ENCODE results near the gene CD86.
"Not testable (repeated sequence)": the region's sequence is repeated elsewhere in the genome, so short reads cannot be mapped to it uniquely, and the experiment has no call there.

The CD86 gene, protein sequence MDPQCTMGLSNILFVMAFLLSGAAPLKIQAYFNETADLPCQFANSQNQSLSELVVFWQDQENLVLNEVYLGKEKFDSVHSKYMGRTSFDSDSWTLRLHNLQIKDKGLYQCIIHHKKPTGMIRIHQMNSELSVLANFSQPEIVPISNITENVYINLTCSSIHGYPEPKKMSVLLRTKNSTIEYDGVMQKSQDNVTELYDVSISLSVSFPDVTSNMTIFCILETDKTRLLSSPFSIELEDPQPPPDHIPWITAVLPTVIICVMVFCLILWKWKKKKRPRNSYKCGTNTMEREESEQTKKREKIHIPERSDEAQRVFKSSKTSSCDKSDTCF

DNA sequence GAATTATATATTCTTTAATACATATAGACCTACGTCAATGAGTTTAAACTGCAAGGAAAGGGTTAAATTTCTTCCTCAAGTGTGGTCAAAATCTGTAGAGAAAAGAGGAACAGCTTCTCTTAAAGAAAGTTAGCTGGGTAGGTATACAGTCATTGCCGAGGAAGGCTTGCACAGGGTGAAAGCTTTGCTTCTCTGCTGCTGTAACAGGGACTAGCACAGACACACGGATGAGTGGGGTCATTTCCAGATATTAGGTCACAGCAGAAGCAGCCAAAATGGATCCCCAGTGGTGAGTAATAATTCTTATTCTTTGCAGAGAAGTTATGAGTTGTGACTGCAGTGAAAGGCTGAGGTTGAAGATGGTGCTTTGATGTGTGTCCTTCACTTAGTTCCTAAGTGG, at the start of gene CD86:
Gene CD86, plus strand, starts transcription at position 148 of the 400 bp plus-strand sequence. Its CDS starts 128 bp downstream, at position 276.
- no peak for DNase-seq (ENCODE audit: low spot score)

GRCh38 chr3:122006267-122006666, 48.9 kb upstream of the CD86 start:
- DNase-seq (ENCODE audit: low spot score), result no peak

- no peak for DNase-seq (ENCODE audit: low spot score)
Observed at GRCh38 chr3:122008166-122008565, 47.0 kb upstream of the CD86 start.

- no peak for DNase-seq (ENCODE audit: low spot score)
Observed at GRCh38 chr3:122010506-122010905, 44.7 kb upstream of the CD86 start.

DNA sequence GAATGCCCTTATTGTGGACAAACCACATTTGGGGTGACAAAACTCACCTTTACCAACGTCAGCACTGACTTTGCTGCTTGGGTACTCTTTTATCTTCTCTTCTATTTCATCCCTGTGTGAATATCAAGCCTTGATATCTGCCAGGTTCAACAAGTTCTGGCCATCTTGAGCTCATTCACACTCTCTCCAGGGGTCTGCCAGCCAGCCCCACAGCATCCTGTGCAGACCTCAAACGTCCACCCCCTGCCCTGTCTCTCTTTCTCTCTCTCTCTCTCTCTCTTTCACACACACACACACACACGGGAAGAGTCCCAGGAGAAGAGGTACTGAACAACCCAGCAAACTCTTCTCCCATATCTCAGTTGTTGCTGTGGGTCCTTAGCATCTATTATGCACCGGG, 43.8 kb upstream of the CD86 start:
- no peak for DNase-seq (ENCODE audit: low spot score)

- DNase-seq (ENCODE audit: low spot score), result no peak
Observed at GRCh38 chr3:122012821-122013220, 42.3 kb upstream of the CD86 start.

GRCh38 chr3:122013448-122013925, 41.7 kb upstream of the CD86 start:
- no peak for DNase-seq (ENCODE audit: low spot score)

DNA sequence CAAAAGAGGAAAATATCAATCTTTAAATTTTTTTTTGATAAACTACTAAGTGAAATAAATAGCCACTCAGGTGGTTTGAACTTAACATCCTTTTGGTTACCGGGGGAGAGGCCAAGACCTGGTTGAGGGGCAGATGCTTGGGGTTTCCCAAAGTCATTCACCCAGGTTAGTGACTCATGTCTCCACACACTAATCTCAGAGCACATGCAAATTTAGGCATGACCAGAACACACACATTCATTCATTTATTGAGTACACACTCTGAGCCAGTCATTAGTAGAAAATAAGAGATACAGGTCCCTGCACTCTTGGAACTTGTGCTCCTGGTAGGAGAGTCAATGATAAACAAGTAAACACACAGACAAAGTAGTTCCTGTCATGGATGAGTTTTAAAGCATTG, 40.4 kb upstream of the CD86 start:
- DNase-seq (ENCODE audit: low spot score), result no peak

DNA sequence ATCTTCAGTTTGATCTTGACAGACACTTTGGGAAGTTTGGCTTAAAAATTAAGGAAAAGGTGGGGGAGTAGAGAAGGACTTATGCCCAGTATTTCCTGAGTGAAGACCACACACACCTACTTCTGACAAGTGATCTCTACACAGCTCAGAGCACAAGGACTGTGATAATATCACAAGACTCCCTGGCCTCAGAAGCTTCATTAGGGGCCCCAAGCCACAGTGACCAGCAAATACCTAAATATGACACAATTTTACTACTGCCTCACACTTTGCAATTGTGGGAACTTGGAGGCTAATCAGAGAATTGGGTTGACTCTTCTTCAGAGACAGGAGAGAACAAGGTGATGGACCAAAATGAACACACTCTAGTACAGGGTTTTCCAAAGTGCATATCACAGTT, 35.7 kb upstream of the CD86 start:
- no peak for DNase-seq (ENCODE audit: low spot score)

DNA sequence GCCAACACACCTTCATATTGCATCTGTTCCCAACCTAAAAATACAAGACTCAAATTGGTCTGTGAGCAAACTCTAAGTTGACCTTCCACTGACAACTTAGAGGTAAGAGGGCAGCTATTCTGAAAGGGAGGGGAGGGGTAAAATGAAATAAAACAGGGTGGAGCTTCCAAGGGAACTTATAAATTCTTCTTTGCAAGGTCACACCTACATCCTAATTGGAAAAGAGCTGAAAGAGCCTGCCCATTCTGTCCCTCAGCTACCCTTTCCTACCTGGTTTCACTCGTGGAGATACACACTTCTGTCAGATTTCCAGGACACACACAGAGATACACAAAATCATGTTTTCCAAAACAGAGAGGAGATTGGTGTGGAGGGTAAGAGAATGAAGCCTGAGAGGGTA, 34.1 kb upstream of the CD86 start:
- no peak for DNase-seq (ENCODE audit: low spot score)

GRCh38 chr3:122021811-122022401, 33.3 kb upstream of the CD86 start, which contains the start of gene ILDR1:
Gene ILDR1, minus strand, starts transcription at chr3:122022247. Its CDS starts 170 bp downstream, at chr3:122022077.
- peak; percentile 51 for DNase-seq (ENCODE audit: low spot score)

DNA sequence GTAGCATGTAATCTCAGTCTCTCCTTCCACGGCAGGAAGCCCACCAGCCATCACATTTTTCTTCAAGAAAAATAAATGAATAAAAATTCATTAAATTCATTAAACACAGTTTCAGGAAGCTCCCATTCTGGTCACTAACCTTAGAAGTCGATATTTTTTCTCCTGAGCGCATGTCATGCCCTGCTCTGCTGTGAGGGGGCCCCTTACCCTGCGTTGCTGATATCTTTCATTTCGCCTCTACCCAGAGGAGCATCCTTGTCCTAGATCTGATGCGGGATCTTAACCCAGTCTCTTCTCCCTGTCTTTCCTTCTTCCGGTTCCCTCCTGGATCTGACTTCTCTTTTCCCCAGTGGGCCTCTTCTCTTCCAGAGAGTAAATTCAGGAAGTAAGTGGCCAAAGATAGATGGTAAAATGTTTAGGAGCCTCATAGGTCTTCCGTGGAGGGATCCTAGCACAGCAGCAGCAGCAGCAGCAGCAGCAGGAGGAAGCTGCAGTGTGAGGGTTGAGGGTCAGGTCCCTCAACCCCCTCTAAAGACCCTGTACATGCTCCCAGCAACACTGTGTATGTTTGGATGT, 31.7 kb upstream of the CD86 start:
- no peak for DNase-seq (ENCODE audit: low spot score)

- no peak for DNase-seq (ENCODE audit: low spot score)
Observed at GRCh38 chr3:122024800-122025199, 30.4 kb upstream of the CD86 start.

DNA sequence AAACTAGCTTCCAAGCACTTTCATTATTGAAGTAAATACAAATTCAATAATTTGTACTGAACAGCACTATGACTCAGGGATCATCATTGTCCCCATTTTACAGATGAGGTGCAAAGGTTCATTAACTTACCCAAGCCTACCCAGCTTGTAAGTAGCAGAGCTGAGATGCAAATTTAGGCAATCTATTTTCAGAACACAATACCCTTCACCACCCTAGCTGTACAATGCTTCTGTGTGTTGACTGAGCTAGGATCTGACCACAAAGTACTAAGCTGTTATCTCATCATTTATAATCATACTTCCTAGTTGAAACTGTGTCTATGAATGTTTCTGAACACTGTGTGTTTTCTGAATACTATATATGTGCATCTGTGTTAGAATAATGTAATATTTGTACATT, 29.9 kb upstream of the CD86 start:
- no peak for DNase-seq (ENCODE audit: low spot score)

- no peak for DNase-seq (ENCODE audit: low spot score)
Observed at GRCh38 chr3:122030381-122031122, 24.6 kb upstream of the CD86 start.

GRCh38 chr3:122031123-122031468, 24.1 kb upstream of the CD86 start:
- no peak for DNase-seq (ENCODE audit: low spot score)

- no peak for DNase-seq (ENCODE audit: low spot score)
Observed at GRCh38 chr3:122032531-122032930, 22.6 kb upstream of the CD86 start.

DNA sequence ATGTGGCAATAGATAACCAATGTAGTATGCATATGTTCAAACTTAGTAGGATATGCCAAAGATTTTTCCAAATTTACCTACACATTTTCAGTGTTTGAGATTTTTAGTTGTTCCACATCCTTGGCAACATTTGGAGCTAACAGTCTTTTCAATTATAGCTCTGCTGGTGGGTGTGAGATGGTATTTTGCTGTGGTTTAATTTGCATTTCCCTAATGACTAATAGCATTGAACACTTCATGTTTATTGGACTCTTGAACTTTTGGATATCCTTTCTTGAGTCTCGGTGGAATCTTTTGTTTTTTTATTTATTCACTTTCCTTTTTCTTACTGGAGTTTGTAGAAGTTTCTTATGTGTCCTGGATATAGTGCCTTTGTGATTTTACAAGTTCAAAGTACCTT, 22.1 kb upstream of the CD86 start:
- no peak for DNase-seq (ENCODE audit: low spot score)

- DNase-seq (ENCODE audit: low spot score), result not testable (repeated sequence)
Observed at GRCh38 chr3:122047296-122047695, 7.9 kb upstream of the CD86 start.

GRCh38 chr3:122047773-122048172, 7.4 kb upstream of the CD86 start:
- not testable (repeated sequence) for DNase-seq (ENCODE audit: low spot score)

GRCh38 chr3:122052968-122053367, 2.2 kb upstream of the CD86 start:
- DNase-seq (ENCODE audit: low spot score), result no peak

- no peak for DNase-seq (ENCODE audit: low spot score)
Observed at GRCh38 chr3:122057671-122058070, 2.5 kb downstream of the CD86 start.

DNA sequence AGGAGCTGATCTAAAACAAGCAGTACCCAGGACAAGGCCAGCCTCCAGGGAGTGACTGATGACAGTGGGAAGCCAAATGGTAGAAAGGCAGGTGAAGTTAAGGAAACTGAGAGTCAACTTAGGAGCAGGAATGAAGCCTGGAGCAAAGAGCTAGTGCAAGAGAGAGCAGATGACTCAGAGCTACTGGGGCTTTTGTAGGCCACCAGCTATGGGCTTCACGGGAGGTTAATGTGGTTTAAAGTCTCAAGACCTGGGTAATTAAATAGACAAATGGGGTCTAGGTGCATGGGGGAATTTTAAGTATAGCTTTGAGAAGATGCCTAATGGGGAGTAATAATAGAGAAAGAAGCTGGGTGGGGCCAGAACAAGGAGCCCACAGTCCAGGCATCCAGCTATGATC, 3.1 kb downstream of the CD86 start:
- DNase-seq (ENCODE audit: low spot score), result no peak
